Measurements from ENCODE around the gene PGC.
A peak's percentile ranks its signal among the peaks of the same experiment; 100 is the strongest.

Gene PGC

GRCh38 chr6:41746107-41746506, 1.1 kb downstream of the PGC start:
- DNase-seq (ENCODE audit: low read depth) = no peak

DNA sequence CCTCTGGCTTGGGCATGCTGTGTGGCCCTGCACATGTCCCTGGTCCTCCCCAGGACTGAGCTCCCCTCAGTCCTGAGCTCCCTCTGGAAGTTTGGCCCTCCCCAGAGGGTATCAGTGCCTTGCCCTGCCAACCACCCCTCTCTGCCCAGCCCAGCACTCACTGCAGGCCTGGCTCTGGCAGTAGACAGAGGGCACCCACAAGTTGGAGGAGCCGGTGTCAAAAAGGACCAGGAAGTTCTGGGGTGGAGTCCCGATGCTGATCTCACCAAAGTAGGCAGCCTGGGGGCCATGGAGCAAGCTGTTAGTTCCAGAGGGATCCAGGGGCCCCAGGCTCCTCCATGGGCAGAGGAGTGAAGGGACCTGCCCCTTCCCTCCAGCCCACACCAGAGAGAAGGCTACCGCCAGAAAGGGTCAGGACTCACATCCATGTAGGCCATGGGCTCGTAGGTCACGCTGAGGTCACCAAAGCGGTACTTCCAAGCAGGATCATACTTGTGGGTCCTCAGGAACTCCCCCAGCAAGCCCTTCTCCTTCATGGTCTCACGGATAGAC, 2.9 kb downstream of the PGC start:
- DNase-seq (ENCODE audit: low read depth) = no peak

- DNase-seq (ENCODE audit: low read depth) = no peak
Measured at GRCh38 chr6:41743406-41744235, 3.6 kb downstream of the PGC start.

GRCh38 chr6:41741625-41742490, 5.3 kb downstream of the PGC start:
- DNase-seq (ENCODE audit: low read depth) = no peak

DNA sequence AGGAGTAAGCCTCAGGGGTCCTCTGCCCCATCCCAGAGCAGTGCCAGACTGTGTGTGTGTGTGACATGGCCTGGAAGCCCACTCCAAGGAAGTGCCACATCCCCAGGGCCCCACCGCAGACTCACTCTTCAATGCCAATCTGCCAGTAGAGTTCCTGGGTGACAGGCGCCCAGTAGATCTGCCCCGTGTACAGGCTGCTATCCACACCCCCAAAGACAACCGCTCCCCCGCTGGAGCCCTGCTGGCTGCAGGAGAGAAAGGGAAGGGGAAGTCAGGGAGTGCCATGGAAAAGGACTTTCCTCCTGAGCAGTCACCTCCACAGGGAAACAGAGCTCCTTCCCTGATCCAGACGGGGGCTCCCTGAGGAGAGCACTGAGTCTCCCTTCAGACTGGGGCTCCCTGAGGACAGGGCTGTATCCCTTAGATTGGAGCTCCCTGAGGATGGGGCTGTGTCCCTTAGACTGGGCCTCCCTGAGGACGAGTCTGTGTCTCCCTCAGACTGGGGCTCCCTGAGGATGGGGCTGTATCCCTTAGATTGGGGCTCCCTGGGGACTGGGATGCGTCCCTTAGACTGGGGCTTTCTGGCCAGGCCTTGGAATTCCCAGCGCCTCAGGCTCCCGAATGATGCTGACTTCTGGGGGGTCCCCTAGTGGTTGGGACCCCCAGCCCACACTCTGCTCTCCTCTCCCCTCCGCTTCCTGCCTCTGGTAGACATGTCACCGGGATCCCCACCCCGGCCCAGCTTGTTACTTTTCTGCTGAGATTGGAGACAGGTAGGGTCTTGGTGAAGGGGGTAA, 6.6 kb downstream of the PGC start:
- no peak for DNase-seq (ENCODE audit: low read depth)

- DNase-seq (ENCODE audit: low read depth) = no peak
Measured at GRCh38 chr6:41739041-41739440, 8.2 kb downstream of the PGC start.

DNA sequence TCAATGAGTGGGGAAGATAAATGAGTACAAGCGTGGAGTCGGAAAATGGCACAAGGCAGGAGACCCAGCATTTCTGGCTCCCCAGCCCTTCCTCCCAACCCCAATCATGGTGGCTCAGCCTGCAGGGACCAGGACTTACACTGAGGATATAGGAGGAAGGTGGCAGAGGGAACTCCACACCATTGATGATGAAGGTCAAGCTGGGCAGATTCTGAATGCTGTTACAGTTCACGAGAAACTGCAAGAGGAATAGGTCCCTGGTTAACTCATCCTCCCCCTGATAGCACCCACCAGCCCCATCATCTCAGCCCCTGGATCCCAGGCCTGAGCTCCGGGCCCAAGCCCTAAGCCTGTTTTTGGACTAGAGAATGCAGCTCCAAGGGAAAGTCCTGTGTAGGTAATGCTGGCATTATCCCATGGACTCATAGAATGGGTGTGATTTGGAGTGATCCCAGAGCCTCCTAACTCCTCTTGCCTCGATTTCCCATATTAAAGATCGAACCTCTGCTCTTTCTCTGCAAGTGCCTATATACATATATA, 9.5 kb downstream of the PGC start:
- DNase-seq (ENCODE audit: low read depth) = no peak

GRCh38 chr6:41736800-41737555, 10.2 kb downstream of the PGC start:
- no peak for DNase-seq (ENCODE audit: low read depth)

DNA sequence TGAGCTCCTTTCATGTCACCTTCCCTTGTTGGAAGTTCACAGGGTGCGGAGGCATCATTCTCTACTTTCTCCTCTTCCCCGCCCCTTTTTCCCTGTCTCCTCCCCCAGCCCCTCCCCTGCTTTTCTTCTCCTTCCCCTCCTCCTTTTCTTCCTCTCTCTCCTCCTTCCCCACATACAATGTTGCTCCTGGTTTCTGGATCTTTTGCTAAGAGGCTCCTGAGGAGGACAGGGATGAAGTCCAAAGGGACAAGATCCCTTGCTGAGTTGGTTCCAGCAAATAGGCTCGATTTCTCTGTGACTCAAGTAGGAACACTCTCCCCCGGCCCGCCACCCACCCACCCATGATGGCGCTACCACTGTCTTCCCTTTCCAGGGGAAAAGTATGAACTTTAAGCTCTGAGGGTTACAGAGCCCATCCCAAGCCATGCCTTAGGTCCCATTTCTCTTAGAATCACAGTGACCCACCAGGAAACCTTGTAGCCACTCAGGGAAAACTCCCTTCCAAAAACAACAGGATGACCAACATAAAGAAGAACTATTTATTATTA, 10.9 kb downstream of the PGC start:
- no peak for DNase-seq (ENCODE audit: low read depth)

DNA sequence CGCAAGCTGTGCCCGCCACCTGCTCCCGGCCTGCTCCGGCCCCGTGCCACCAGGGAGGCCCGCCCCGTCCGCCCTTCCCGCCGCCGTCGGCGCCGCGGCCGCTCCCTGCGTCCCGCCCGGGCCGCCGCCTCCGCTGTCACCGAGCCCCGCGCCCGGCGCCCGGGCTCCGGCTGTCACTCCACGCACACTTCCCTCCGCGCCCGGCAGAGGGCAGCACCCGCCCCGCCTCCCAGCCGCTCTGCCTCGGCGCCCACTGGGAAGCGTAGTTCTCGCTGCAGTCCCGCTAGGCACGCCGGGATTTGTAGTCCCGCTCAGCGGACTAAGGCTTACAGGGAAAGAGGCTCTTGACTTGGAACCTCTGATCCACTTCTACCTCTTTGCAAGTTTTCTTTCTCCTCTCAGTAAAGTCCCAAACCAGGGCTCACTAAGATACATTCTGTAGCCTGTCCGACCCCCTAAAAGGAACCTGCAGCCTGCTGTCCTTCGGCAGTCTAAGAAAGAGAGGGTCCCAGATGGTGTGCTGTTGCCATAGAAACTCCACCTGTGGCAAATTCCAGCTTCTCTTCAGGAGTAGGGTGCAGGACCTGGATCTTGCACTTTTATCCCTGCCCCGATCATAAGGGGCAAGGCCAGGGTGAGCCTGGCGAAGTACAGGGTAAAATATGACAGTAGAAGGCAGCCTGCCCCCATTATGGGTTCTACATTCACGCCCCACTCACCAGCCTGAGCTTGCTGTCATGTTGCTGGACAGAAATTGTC, 11.6 kb downstream of the PGC start, which contains the start of gene TFEB:
TSS of gene TFEB (minus strand) at position 182 of the 759 bp plus-strand sequence. CDS start 44,395 bp downstream, outside the sequence.
- DNase-seq (ENCODE audit: low read depth) = peak; percentile 47

DNA sequence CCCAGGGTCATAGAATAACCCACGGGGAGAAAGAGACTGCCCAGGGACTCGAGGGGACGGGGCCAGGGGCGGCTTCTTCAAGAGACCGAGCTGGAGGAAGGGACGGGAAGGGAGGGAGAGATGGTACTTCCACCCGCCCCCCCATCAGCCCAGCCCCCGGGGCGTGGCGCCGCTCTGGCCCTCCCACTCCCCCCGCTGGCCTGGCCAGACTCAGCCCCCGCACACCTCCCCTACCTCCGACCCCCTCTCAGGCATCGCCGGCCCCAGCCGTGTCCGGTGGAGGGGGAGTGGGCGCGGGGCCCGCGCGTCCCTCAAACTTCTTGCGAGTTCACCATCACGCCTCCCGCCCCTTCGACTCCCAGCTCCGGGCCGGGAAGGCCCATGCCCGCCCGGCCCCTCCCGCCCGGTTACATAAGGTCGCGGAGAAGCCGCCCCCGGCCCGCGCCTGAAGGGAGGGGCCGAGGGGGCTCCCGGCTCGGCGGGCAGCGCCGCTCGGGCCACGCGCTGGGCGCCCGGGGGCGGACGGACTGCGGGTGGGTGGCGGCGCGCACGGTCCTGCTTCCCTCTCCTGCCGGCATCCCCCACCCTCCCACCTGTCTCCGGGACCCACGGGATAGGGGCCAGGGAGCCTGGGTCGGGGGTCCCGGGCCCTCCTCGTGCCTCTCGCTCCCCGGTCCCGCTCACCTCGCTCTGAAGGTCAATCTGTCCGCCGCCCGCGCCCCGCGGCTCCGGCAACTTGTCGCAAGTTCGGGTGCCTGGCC, 12.4 kb downstream of the PGC start:
- DNase-seq (ENCODE audit: low read depth) = no peak

- DNase-seq (ENCODE audit: low read depth) = no peak
Measured at GRCh38 chr6:41733707-41734665, 13.2 kb downstream of the PGC start.

- DNase-seq (ENCODE audit: low read depth) = no peak
Measured at GRCh38 chr6:41733360-41733706, 13.9 kb downstream of the PGC start.

- DNase-seq (ENCODE audit: low read depth) = no peak
Measured at GRCh38 chr6:41732591-41733359, 14.4 kb downstream of the PGC start.

- DNase-seq (ENCODE audit: low read depth) = no peak
Measured at GRCh38 chr6:41732149-41732548, 15.0 kb downstream of the PGC start.

- no peak for DNase-seq (ENCODE audit: low read depth)
Measured at GRCh38 chr6:41731561-41732086, 15.6 kb downstream of the PGC start.

All from GM04503 (cell line).